Liver (tissue), 9 donors: Measurements from ENCODE around the gene NTPCR. TPM values are rescaled to one million over a fixed set of nuclear protein-coding genes. Genes with fewer than 3 reads are reported as not detected.

Experiments used
- DNase-seq: peaks from one replicate; pipeline ENCODE4 v3.0.0-alpha.2; 2017; ENCODE audit warnings: low spot score
- H3K27ac ChIP-seq, 2 donors: one replicate each; pipeline ENCODE4 v1.7.0; 2013; ENCODE audit warnings: inconsistent platforms in 2 of 2, low read length in 2 of 2, control low read depth in 1 of 2, low read depth in 1 of 2, mild to moderate bottlenecking in 1 of 2
- H3K27me3 ChIP-seq, 4 donors: one replicate each; pipeline versions ENCODE4 v1.6.1 to v1.7.0; 2013; ENCODE audit warnings: low read length in 3 of 4, inconsistent platforms in 1 of 4, mild to moderate bottlenecking in 1 of 4, moderate library complexity in 1 of 4; ENCODE audit not compliant: control insufficient read depth in 4 of 4, insufficient read depth in 4 of 4
- H3K36me3 ChIP-seq, 4 donors: one replicate each; pipeline versions ENCODE4 v1.6.1 to v1.7.0; 2013; ENCODE audit warnings: low read length in 3 of 4, mild to moderate bottlenecking in 3 of 4, low read depth in 1 of 4, moderate library complexity in 1 of 4; ENCODE audit not compliant: control insufficient read depth in 4 of 4, insufficient read depth in 3 of 4
- H3K4me1 ChIP-seq, 4 donors: one replicate each; pipeline versions ENCODE4 v1.6.1 to v1.7.0; 2013; ENCODE audit warnings: low read length in 3 of 4, mild to moderate bottlenecking in 3 of 4, moderate library complexity in 1 of 4; ENCODE audit not compliant: control insufficient read depth in 4 of 4, insufficient read depth in 4 of 4
- H3K4me3 ChIP-seq, 3 donors: one replicate each; pipeline versions ENCODE4 v1.6.1 to v1.7.0; 2013; ENCODE audit warnings: low read length in 3 of 3, control low read depth in 1 of 3, low read depth in 1 of 3, mild to moderate bottlenecking in 1 of 3
- H3K9ac ChIP-seq, 2 donors: one replicate each; pipeline ENCODE4 v1.7.0; 2013; ENCODE audit warnings: low read length in 2 of 2, mild to moderate bottlenecking in 2 of 2, moderate library complexity in 2 of 2, control low read depth in 1 of 2, low read depth in 1 of 2
- H3K9me3 ChIP-seq, 4 donors: one replicate each; pipeline versions ENCODE4 v1.6.1 to v1.7.0; 2013; ENCODE audit warnings: low read length in 3 of 4; ENCODE audit not compliant: control insufficient read depth in 4 of 4
- ATF3 ChIP-seq: IDR thresholded peaks from 2 replicates; pipeline ENCODE4 v1.6.1; 2016; ENCODE audit warnings: antibody characterized with exemption
- FOXA1 ChIP-seq: IDR thresholded peaks from 2 replicates; pipeline ENCODE4 v1.6.1; 2016; ENCODE audit warnings: antibody characterized with exemption
- FOXA2 ChIP-seq: IDR thresholded peaks from 2 replicates; pipeline ENCODE4 v1.6.1; 2016; ENCODE audit warnings: antibody characterized with exemption
- GABPA ChIP-seq, 2 donors: IDR thresholded peaks in 1 of 2; conservative IDR thresholded peaks in 1 of 2; 2 replicates each; pipeline ENCODE4 v1.6.1; 2016; ENCODE audit warnings: antibody characterized with exemption in 2 of 2, mild to moderate bottlenecking in 1 of 2, moderate library complexity in 1 of 2
- HNF4A ChIP-seq, 2 donors: conservative IDR thresholded peaks; 2 replicates each; pipeline ENCODE4 v1.6.1; 2016; ENCODE audit warnings: antibody characterized with exemption in 2 of 2, mild to moderate bottlenecking in 2 of 2
- HNF4G ChIP-seq: IDR thresholded peaks from 2 replicates; pipeline ENCODE4 v1.6.1; 2016; ENCODE audit warnings: antibody characterized with exemption
- JUND ChIP-seq, 2 donors: IDR thresholded peaks; 2 replicates each; pipeline ENCODE4 v1.6.1; 2016; ENCODE audit warnings: antibody characterized with exemption in 2 of 2
- RXRA ChIP-seq, 2 donors: IDR thresholded peaks; 2 replicates each; pipeline ENCODE4 v1.6.1; 2017 to 2018; ENCODE audit warnings: antibody characterized with exemption in 2 of 2, mild to moderate bottlenecking in 1 of 2
- SP1 ChIP-seq: IDR thresholded peaks from 2 replicates; pipeline ENCODE4 v1.6.1; 2018; ENCODE audit warnings: antibody characterized with exemption, mild to moderate bottlenecking
- TAF1 ChIP-seq: conservative IDR thresholded peaks from 2 replicates; pipeline ENCODE4 v1.6.1; 2016; ENCODE audit warnings: antibody characterized with exemption, mild to moderate bottlenecking
- ZBTB33 ChIP-seq: IDR thresholded peaks from 2 replicates; pipeline ENCODE4 v1.6.1; 2016; ENCODE audit warnings: antibody characterized with exemption
- WGBS: extraction: QIAGEN DNeasy Blood & Tissue Kit; methylation state at CpG from one replicate; pipeline ENCODE4 v1.1.7; 2013; 5-methylcytosine and 5-hydroxymethylcytosine counted together
- polyA plus RNA-seq, 2 donors: library from polyadenylated mRNA; stranded (reverse) in 1 of 2; unstranded in 1 of 2; fragments of 200-250 nt in 1 of 2; fragments of >200 nt in 1 of 2; fragmentation: Nextera tagmentation in 1 of 2; extraction: Ambion mirVana in 1 of 2; gene quantifications; one replicate each; pipeline versions ENCODE4 v1.2.1 to v1.2.3, GENCODE V29; 2013 to 2015
- total RNA-seq, 2 donors: library from RNA; depleted of rRNA; stranded (reverse); fragments of >200 nt; gene quantifications; one replicate each; pipeline ENCODE4 v1.2.3, GENCODE V29; 2014
- TF ChIP-seq, protein P1 (sequence below): IDR thresholded peaks from 2 replicates; pipeline ENCODE4 v1.6.1; 2016; ENCODE audit warnings: antibody characterized with exemption, mild to moderate bottlenecking
- TF ChIP-seq, protein P2 (sequence below): IDR thresholded peaks from 2 replicates; pipeline ENCODE4 v1.6.1; 2016; ENCODE audit warnings: antibody characterized with exemption
- TF ChIP-seq, protein P3 (sequence below): fragments of 150-350 bp; IDR thresholded peaks from 2 replicates; pipeline ENCODE4 v1.5.1; 2017; ENCODE audit warnings: improper control_type of control experiment, low read depth, low read length; ENCODE audit not compliant: missing input control
- donor health status: healthy.
- donor health status: healthy.
- donor health status: healthy.
- donor health status: healthy.
- donor health status: healthy.

NTPCR gene
- total and polyA plus RNA-seq, 4 donors = 7.2 to 37.2 (median 19.2) TPM

DNA sequence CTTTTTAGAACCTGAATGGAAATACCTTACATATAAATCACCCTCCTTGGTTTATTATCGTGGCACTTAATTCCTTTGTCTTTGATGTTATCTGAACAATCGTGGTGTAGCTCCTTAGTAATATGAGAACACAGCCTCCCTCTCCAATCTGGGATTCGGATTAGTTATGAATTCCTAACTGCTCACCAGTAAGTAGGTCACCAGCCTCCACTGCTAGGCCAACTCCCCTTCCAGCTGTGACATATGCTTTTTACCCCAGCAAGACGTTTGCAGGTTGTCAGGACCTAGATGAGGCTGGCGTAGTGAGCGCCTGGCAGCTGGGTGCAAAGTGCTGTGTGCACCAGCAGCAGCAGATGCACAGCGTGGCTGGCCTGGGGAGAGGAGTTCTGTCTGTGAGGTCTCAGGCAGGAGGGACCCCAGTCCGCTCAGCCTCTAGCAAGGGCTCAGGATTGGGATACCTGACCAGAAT is 38.2 kb downstream of the NTPCR start:
- H3K4me1 ChIP-seq = no peaks in the 10 kb centered on the region
- peaks cover 0 to 1% (median under 1%) of the 10 kb centered on the region in 4 donors for H3K9me3 ChIP-seq
- DNase-seq = no peak
- no peaks in the 10 kb centered on the region for H3K36me3 ChIP-seq
- TF ChIP-seq TAF1 (no peak), HNF4G (no peak), JUND (IDR thresholded peaks at IDR 0.05) (no peak), GABPA (IDR thresholded peaks at IDR 0.05 in 1 of 2, conservative IDR thresholded peaks at IDR 0.05 in 1 of 2) (no peak), HNF4A (conservative IDR thresholded peaks at IDR 0.05) (no peak), SP1 (no peak), ATF3 (no peak), FOXA1 (no peak), FOXA2 (no peak), ZBTB33 (no peak), RXRA (IDR thresholded peaks at IDR 0.05) (no peak)
- TF ChIP-seq, protein P1, sequence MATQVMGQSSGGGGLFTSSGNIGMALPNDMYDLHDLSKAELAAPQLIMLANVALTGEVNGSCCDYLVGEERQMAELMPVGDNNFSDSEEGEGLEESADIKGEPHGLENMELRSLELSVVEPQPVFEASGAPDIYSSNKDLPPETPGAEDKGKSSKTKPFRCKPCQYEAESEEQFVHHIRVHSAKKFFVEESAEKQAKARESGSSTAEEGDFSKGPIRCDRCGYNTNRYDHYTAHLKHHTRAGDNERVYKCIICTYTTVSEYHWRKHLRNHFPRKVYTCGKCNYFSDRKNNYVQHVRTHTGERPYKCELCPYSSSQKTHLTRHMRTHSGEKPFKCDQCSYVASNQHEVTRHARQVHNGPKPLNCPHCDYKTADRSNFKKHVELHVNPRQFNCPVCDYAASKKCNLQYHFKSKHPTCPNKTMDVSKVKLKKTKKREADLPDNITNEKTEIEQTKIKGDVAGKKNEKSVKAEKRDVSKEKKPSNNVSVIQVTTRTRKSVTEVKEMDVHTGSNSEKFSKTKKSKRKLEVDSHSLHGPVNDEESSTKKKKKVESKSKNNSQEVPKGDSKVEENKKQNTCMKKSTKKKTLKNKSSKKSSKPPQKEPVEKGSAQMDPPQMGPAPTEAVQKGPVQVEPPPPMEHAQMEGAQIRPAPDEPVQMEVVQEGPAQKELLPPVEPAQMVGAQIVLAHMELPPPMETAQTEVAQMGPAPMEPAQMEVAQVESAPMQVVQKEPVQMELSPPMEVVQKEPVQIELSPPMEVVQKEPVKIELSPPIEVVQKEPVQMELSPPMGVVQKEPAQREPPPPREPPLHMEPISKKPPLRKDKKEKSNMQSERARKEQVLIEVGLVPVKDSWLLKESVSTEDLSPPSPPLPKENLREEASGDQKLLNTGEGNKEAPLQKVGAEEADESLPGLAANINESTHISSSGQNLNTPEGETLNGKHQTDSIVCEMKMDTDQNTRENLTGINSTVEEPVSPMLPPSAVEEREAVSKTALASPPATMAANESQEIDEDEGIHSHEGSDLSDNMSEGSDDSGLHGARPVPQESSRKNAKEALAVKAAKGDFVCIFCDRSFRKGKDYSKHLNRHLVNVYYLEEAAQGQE = no peak
- TF ChIP-seq, protein P2, sequence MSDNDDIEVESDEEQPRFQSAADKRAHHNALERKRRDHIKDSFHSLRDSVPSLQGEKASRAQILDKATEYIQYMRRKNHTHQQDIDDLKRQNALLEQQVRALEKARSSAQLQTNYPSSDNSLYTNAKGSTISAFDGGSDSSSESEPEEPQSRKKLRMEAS = no peak
- TF ChIP-seq, protein P3, sequence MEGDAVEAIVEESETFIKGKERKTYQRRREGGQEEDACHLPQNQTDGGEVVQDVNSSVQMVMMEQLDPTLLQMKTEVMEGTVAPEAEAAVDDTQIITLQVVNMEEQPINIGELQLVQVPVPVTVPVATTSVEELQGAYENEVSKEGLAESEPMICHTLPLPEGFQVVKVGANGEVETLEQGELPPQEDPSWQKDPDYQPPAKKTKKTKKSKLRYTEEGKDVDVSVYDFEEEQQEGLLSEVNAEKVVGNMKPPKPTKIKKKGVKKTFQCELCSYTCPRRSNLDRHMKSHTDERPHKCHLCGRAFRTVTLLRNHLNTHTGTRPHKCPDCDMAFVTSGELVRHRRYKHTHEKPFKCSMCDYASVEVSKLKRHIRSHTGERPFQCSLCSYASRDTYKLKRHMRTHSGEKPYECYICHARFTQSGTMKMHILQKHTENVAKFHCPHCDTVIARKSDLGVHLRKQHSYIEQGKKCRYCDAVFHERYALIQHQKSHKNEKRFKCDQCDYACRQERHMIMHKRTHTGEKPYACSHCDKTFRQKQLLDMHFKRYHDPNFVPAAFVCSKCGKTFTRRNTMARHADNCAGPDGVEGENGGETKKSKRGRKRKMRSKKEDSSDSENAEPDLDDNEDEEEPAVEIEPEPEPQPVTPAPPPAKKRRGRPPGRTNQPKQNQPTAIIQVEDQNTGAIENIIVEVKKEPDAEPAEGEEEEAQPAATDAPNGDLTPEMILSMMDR = no peak
- H3K4me3 ChIP-seq = no peak overlapping the region
- no peak overlapping the region for H3K27ac ChIP-seq
- H3K9ac ChIP-seq = no peak overlapping the region
- WGBS = 84% methylated on average over 8 of the region's 8 CpGs
- H3K27me3 ChIP-seq = peaks cover 0 to 2% (median 0%) of the 10 kb centered on the region in 4 donors
